H9 (cell line): ENCODE results near the gene GRIP1. TPM values are rescaled to one million over a fixed set of nuclear protein-coding genes. Genes with fewer than 3 reads are reported as not detected.

Source experiments
- DNase-seq: peaks from one replicate; pipeline ENCODE4 v3.0.0-alpha.2; 2017
- H2AFZ ChIP-seq: one replicate; pipeline ENCODE4 v1.6.1; 2013; ENCODE audit warnings: mild to moderate bottlenecking, low read length, control low read depth, moderate library complexity
- H2AK5ac ChIP-seq: 2 replicates; pipeline ENCODE4 v1.6.1; 2013; ENCODE audit warnings: low read length, control low read depth, mixed read lengths; ENCODE audit not compliant: insufficient read length
- H2BK120ac ChIP-seq: one replicate; pipeline ENCODE4 v1.6.1; 2013; ENCODE audit warnings: low read depth, mild to moderate bottlenecking, low read length, control low read depth, inconsistent platforms; ENCODE audit not compliant: poor library complexity, severe bottlenecking
- H2BK12ac ChIP-seq: 2 replicates; pipeline ENCODE4 v1.6.1; 2013; ENCODE audit warnings: low read length, control low read depth, mixed read lengths, low read depth; ENCODE audit not compliant: insufficient read length
- H2BK15ac ChIP-seq: 2 replicates; pipeline ENCODE4 v1.6.1; 2013; ENCODE audit warnings: low read depth, low read length, control low read depth
- H2BK20ac ChIP-seq: one replicate; pipeline ENCODE4 v1.6.1; 2013; ENCODE audit warnings: low read depth, mild to moderate bottlenecking, low read length, control low read depth, inconsistent platforms; ENCODE audit not compliant: poor library complexity, severe bottlenecking
- H2BK5ac ChIP-seq: 2 replicates; pipeline ENCODE4 v1.6.1; 2013; ENCODE audit warnings: low read length, control low read depth, mixed read lengths; ENCODE audit not compliant: insufficient read length
- H3K14ac ChIP-seq: 2 replicates; pipeline ENCODE4 v1.6.1; 2013; ENCODE audit warnings: low read length, control low read depth; ENCODE audit not compliant: insufficient read depth
- H3K18ac ChIP-seq: 2 replicates; pipeline ENCODE4 v1.6.1; 2013; ENCODE audit warnings: low read depth, mild to moderate bottlenecking, mixed read lengths, low read length, control low read depth; ENCODE audit not compliant: insufficient read length
- H3K23ac ChIP-seq: 2 replicates; pipeline ENCODE4 v1.6.1; 2013; ENCODE audit warnings: low read length, control low read depth, mixed read lengths, low read depth; ENCODE audit not compliant: insufficient read length
- H3K23me2 ChIP-seq: 2 replicates; pipeline ENCODE4 v1.6.1; 2013; ENCODE audit warnings: low read depth, mild to moderate bottlenecking, mixed read lengths, low read length, control low read depth; ENCODE audit not compliant: insufficient read length, poor library complexity, severe bottlenecking
- H3K27ac ChIP-seq: 2 replicates; pipeline ENCODE4 v1.5.1; 2013; ENCODE audit warnings: low read length, control low read depth, mixed read lengths, low read depth; ENCODE audit not compliant: insufficient read length
- H3K27me3 ChIP-seq: 2 replicates; pipeline ENCODE4 v1.6.1; 2013; ENCODE audit warnings: low read length, control low read depth, inconsistent platforms; ENCODE audit not compliant: insufficient read depth
- H3K4ac ChIP-seq: 2 replicates; pipeline ENCODE4 v1.6.1; 2013; ENCODE audit warnings: low read depth, mild to moderate bottlenecking, control low read depth, inconsistent platforms, low read length, moderate library complexity
- H3K4me1 ChIP-seq: 2 replicates; pipeline ENCODE4 v1.6.1; 2013; ENCODE audit warnings: low read length, control low read depth, inconsistent platforms; ENCODE audit not compliant: insufficient read depth
- H3K4me2 ChIP-seq: 2 replicates; pipeline ENCODE4 v1.6.1; 2013; ENCODE audit warnings: low read length, control low read depth, mixed read lengths; ENCODE audit not compliant: insufficient read length, insufficient read depth
- H3K56ac ChIP-seq: 2 replicates; pipeline ENCODE4 v1.6.1; 2013; ENCODE audit warnings: low read depth, mild to moderate bottlenecking, mixed read lengths, low read length, control low read depth; ENCODE audit not compliant: insufficient read length
- H3K79me1 ChIP-seq: 2 replicates; pipeline ENCODE4 v1.6.1; 2013; ENCODE audit warnings: low read depth, mild to moderate bottlenecking, moderate library complexity, low read length, control low read depth, inconsistent platforms; ENCODE audit not compliant: insufficient read depth, poor library complexity, severe bottlenecking
- H3K79me2 ChIP-seq: 2 replicates; pipeline ENCODE4 v1.6.1; 2013; ENCODE audit warnings: low read length, control low read depth, inconsistent platforms; ENCODE audit not compliant: insufficient read depth
- H3K9ac ChIP-seq: 2 replicates; pipeline ENCODE4 v1.6.1; 2013; ENCODE audit warnings: low read length, control low read depth, mixed read lengths; ENCODE audit not compliant: insufficient read length; ENCODE audit errors: extremely low read depth
- H3K9me3 ChIP-seq: one replicate; pipeline ENCODE4 v1.6.1; 2013; ENCODE audit warnings: low read depth, low read length, inconsistent platforms; ENCODE audit not compliant: control insufficient read depth
- H3T11ph ChIP-seq: one replicate; pipeline ENCODE4 v1.6.1; 2013; ENCODE audit warnings: mild to moderate bottlenecking, low read length, control low read depth, inconsistent platforms
- H4K20me1 ChIP-seq: one replicate; pipeline ENCODE4 v1.6.1; 2013; ENCODE audit not compliant: control insufficient read depth, insufficient read length, insufficient read depth
- H4K5ac ChIP-seq: 2 replicates; pipeline ENCODE4 v1.6.1; 2013; ENCODE audit warnings: low read depth, mild to moderate bottlenecking, mixed read lengths, low read length, control low read depth; ENCODE audit not compliant: insufficient read length
- H4K8ac ChIP-seq: replicated peaks from 2 replicates; pipeline ENCODE4 v1.6.1; 2013; ENCODE audit warnings: low read length, control low read depth, mixed read lengths, low read depth; ENCODE audit not compliant: insufficient read length
- H4K91ac ChIP-seq: 2 replicates; pipeline ENCODE4 v1.6.1; 2013; ENCODE audit warnings: low read depth, mild to moderate bottlenecking, moderate library complexity, mixed read lengths, low read length, control low read depth; ENCODE audit not compliant: insufficient read length
- H3K27ac Mint-ChIP-seq, 3 experiments: 2 replicates in 2 of 3; 3 replicates in 1 of 3; pipeline ENCODE4 v1.8.0; 2020 to 2021; ENCODE audit warnings: mixed read lengths in 3 of 3, mild to moderate bottlenecking in 1 of 3, moderate library complexity in 1 of 3
- H3K27me3 Mint-ChIP-seq: 2 replicates; pipeline ENCODE4 v1.8.0; 2021; ENCODE audit warnings: low read depth, mild to moderate bottlenecking, moderate library complexity, mixed read lengths
- H3K36me3 Mint-ChIP-seq, 3 experiments: 2 replicates in 2 of 3; 3 replicates in 1 of 3; pipeline ENCODE4 v1.8.0; 2020 to 2021; ENCODE audit warnings: low read depth in 3 of 3, mixed read lengths in 3 of 3; ENCODE audit not compliant: insufficient read depth in 1 of 3
- H3K4me1 Mint-ChIP-seq, 2 experiments: 2 replicates each; pipeline ENCODE4 v1.8.0; 2020; ENCODE audit warnings: mixed read lengths in 2 of 2
- H3K4me3 Mint-ChIP-seq, 2 experiments: 2 replicates in 1 of 2; 3 replicates in 1 of 2; pipeline ENCODE4 v1.8.0; 2020 to 2021; ENCODE audit warnings: mild to moderate bottlenecking in 2 of 2, mixed read lengths in 2 of 2, moderate library complexity in 1 of 2
- H3K9me3 Mint-ChIP-seq, 2 experiments: 2 replicates in 1 of 2; 3 replicates in 1 of 2; pipeline ENCODE4 v1.8.0; 2020; ENCODE audit warnings: mild to moderate bottlenecking in 2 of 2, mixed read lengths in 2 of 2, moderate library complexity in 1 of 2
- WGBS: extraction: QIAGEN DNeasy Blood & Tissue Kit; methylation state at CpG from one replicate; pipeline ENCODE4 v1.1.7; 2013; ENCODE audit warnings: missing lambda C conversion rate, low lambda C conversion rate, mixed read lengths; ENCODE audit not compliant: insufficient read length; ENCODE audit errors: extremely low coverage; 5-methylcytosine and 5-hydroxymethylcytosine counted together
- total RNA-seq: library from RNA; stranded (reverse); gene quantifications from 2 replicates; pipeline ENCODE4 v1.2.1, GENCODE V29; 2021
- TF ChIP-seq, protein P1 (sequence below): fragments of 200-600 bp; sonication (generic); conservative IDR thresholded peaks from 3 replicates; pipeline ENCODE4 v1.8.0; 2021; ENCODE audit warnings: antibody characterized with exemption, mild to moderate bottlenecking

GRIP1 gene
- total RNA-seq, 1 experiment from 2014 or later = 19.5 TPM

DNA sequence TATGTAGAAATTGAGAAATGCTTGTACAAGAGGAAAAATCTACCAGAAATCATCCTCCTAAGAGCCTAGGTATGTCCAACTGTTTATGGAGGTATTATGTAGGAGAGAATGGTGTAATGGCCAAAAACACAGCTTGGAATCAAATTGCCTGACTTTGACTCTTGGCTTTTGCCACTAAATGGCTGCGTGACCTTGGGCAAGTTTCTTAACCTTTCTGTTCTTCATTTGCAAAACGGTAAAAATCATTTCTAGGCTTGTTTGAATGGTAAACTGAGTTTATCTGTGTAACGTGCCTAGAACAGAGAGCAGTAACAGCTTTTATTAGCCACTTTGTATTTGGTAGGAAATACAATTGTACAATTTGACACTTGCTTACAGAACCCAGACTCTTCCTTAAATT, 4.9 kb upstream of the GRIP1 start:
- no peak overlapping the region for H3K4me2 ChIP-seq
- Mint-ChIP-seq H3K4me1 (peaks cover 26 to 27% of the 10 kb centered on the region in 2 experiments), H3K4me3 (no peak overlapping the region), H3K36me3 (no peaks in the 10 kb centered on the region), H3K9me3 (no peaks in the 10 kb centered on the region; a peak in 1 of 5 replicates), H3K27ac (no peak overlapping the region), H3K27me3 (no peaks in the 10 kb centered on the region)
- H4K91ac ChIP-seq = no peak overlapping the region
- no peak overlapping the region for H2BK120ac ChIP-seq
- no peak overlapping the region for H3K27ac ChIP-seq
- no CpG with 5 or more reads among the region's 3 CpGs for WGBS
- H4K20me1 ChIP-seq = no peaks in the 10 kb centered on the region
- no peaks in the 10 kb centered on the region for H3K27me3 ChIP-seq
- H2AK5ac ChIP-seq = no peak overlapping the region
- TF ChIP-seq, protein P1, sequence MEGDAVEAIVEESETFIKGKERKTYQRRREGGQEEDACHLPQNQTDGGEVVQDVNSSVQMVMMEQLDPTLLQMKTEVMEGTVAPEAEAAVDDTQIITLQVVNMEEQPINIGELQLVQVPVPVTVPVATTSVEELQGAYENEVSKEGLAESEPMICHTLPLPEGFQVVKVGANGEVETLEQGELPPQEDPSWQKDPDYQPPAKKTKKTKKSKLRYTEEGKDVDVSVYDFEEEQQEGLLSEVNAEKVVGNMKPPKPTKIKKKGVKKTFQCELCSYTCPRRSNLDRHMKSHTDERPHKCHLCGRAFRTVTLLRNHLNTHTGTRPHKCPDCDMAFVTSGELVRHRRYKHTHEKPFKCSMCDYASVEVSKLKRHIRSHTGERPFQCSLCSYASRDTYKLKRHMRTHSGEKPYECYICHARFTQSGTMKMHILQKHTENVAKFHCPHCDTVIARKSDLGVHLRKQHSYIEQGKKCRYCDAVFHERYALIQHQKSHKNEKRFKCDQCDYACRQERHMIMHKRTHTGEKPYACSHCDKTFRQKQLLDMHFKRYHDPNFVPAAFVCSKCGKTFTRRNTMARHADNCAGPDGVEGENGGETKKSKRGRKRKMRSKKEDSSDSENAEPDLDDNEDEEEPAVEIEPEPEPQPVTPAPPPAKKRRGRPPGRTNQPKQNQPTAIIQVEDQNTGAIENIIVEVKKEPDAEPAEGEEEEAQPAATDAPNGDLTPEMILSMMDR = no peak
- no peak overlapping the region for H4K5ac ChIP-seq
- H3K9ac ChIP-seq = no peak overlapping the region
- no peak overlapping the region for H3K14ac ChIP-seq
- H3T11ph ChIP-seq = no peak overlapping the region
- no peaks in the 10 kb centered on the region for H3K79me2 ChIP-seq
- DNase-seq = no peak
- H3K4ac ChIP-seq = no peak overlapping the region
- no peak overlapping the region for H3K56ac ChIP-seq
- H3K18ac ChIP-seq = no peak overlapping the region
- H2BK20ac ChIP-seq = no peak overlapping the region
- no peaks in the 10 kb centered on the region for H3K23me2 ChIP-seq
- no peak overlapping the region for H2BK15ac ChIP-seq
- H3K79me1 ChIP-seq = no peaks in the 10 kb centered on the region
- H2AFZ ChIP-seq = no peak overlapping the region
- peaks cover 10% of the 10 kb centered on the region; the same call in 1 of the 2 replicates for H3K4me1 ChIP-seq
- no peak overlapping the region for H4K8ac ChIP-seq
- no peak overlapping the region for H3K23ac ChIP-seq
- H2BK5ac ChIP-seq = no peak overlapping the region
- no peaks in the 10 kb centered on the region for H3K9me3 ChIP-seq
- no peak overlapping the region for H2BK12ac ChIP-seq
